KOPT-K1 (cell line): ENCODE results near the gene VWC2L.

Source experiments
- H3K27ac ChIP-seq: fragments of 200-600 bp; sonication (generic); 2 replicates; pipeline ENCODE4 v1.5.1; 2016; ENCODE audit warnings: antibody characterized with exemption, mild to moderate bottlenecking, low read depth, low read length; ENCODE audit not compliant: poor library complexity, severe bottlenecking
- H3K36me3 ChIP-seq: fragments of 200-600 bp; sonication (generic); 2 replicates; pipeline ENCODE4 v1.5.1; 2017; ENCODE audit warnings: antibody characterized with exemption, mild to moderate bottlenecking, low read length, moderate library complexity; ENCODE audit not compliant: insufficient read depth
- H3K9me3 ChIP-seq: fragments of 200-600 bp; sonication (generic); 2 replicates; pipeline ENCODE4 v1.5.1; 2017; ENCODE audit warnings: antibody characterized with exemption, low read length, mild to moderate bottlenecking; ENCODE audit not compliant: insufficient read depth, poor library complexity, severe bottlenecking

The VWC2L gene

DNA sequence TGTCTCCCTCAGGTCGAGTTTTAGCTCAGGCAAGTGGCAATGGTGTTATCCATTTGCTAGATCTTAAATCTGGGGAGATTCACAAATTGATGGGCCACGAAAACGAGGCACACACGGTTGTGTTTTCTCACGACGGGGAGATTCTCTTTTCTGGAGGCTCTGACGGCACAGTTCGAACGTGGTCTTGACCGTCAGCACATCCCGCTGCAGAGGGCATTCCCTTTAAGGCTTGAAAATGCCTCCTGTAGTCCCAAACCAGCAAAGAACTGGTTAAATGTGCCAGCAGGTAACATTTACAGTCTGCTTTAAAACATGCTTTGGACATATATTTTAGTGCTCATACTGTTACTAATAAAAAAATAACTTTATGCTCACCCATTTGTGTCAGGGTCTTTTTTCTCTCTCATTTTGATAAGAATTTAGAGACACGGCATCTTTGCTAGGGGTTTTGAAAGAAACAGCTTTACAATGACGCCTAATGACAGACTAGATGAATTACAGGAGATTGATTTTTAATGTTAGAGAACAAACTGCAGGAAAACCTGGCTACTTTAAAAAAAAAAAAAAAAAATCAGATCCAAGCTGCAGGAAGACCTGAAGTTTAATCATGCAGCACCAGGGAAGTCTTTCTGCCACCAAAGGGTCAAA is 602 bp upstream of the VWC2L start:
- H3K27ac ChIP-seq = no peak overlapping the region
- H3K9me3 ChIP-seq = no peaks in the 10 kb centered on the region
- no peaks in the 10 kb centered on the region for H3K36me3 ChIP-seq

DNA sequence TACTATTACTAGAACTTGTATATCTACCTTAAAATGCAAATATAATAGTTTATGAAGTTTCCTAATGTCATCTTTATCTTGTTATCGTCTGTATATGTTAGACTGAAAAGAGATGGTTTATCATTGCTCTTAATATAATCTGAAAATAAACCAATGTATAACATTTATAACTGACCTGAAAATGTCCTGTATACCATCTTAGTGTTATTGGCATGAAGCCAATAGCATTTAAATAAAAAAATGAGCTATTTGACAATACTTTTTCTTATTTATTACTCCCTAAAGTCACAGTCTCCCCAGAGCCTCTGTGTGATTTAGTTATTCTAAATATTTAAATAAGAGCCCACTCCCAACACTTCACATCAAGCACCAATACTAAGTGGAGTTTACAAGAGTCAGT is 1.8 kb downstream of the VWC2L start:
- Histone ChIP-seq H3K9me3 (no peaks in the 10 kb centered on the region), H3K36me3 (no peaks in the 10 kb centered on the region), H3K27ac (no peak overlapping the region)

DNA sequence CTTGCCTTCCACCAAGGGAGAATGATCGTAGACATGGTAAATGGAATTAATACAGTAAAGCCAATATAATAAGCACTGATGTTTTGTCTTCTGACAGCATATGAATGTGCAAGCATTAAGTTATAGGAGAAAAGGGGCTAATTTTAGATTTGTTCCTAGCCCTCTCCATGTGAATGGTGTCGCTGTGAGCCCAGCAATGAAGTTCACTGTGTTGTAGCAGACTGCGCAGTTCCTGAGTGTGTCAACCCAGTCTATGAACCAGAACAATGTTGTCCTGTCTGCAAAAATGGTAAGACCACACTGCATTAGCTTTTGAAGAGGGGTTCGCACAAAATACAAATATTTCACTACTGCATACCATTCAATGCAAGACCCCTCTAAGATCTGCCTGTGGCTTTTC is 25.6 kb downstream of the VWC2L start:
- Histone ChIP-seq H3K36me3 (no peaks in the 10 kb centered on the region), H3K9me3 (no peaks in the 10 kb centered on the region), H3K27ac (no peak overlapping the region)

DNA sequence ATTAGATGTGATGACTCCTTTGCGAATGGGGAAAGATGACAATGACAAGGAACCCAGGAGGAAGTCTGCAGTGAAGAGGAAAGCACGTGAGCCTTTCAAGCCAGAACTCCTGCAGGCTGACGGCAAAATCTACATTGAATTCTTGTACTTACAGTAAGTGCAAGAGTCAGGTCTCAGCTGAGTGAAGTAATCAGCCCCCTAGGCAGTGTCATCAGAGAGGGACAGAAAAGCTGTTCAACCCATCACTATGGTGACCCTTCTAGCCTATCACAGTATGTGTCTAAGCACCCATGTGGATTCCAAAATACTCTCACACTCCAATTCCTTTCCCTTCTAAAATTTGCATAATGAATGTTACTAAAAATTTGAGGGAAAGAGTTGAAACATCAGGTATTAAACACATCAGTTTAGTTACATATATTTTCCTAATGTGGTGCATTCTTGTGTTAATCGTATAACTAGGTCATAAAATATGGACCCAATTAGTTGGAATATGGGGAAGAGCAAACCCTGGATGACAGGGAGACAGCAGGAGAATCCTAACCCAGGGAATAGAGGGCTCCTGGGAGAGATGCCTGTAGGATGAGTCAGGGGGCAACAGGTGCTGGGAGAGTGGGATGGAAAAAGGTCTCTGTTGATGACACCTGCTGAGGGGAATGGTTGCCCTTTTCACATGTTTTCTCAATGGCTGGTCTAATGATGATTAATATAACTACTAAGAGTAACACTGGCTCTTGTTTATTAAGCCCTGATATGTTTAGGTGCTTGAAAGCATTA is 39.5 kb downstream of the VWC2L start:
- H3K27ac ChIP-seq = no peak overlapping the region
- no peaks in the 10 kb centered on the region for H3K36me3 ChIP-seq
- H3K9me3 ChIP-seq = no peaks in the 10 kb centered on the region

DNA sequence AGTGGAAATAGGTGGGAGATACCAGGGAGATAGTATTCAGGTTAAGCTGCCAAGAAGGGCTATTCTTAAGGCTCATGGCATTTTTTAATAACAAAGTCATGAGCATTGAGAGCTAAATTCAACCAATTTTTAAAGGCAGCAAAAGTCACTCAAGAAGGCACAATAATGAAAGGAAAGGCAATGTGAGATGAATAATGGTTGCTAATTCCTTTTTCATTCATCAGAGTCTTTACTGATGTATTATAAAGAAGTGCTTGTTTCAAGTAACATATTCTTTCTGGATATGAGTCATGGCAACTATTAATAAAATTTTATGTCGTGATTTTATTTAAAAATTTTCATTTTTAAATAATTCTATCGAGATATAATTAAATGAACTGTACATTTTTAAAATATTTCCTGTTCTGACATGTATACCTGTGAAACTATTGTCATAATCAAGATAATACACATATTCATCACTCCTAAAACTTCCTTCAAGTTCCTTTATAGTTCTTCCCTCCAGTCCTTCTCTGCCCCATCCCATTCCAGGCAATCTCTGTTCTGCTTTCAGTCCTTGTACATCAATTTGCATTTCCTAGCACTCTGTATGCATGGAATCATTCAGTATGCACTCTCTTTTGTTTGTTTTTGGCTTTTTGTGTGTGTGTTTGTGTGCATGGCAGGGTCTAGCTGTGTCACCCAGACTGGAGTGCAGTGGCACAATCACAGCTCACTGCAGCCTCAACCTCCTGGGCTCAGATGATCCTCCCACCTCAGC is 40.8 kb downstream of the VWC2L start:
- H3K27ac ChIP-seq = no peak overlapping the region
- H3K9me3 ChIP-seq = no peaks in the 10 kb centered on the region
- no peaks in the 10 kb centered on the region for H3K36me3 ChIP-seq

DNA sequence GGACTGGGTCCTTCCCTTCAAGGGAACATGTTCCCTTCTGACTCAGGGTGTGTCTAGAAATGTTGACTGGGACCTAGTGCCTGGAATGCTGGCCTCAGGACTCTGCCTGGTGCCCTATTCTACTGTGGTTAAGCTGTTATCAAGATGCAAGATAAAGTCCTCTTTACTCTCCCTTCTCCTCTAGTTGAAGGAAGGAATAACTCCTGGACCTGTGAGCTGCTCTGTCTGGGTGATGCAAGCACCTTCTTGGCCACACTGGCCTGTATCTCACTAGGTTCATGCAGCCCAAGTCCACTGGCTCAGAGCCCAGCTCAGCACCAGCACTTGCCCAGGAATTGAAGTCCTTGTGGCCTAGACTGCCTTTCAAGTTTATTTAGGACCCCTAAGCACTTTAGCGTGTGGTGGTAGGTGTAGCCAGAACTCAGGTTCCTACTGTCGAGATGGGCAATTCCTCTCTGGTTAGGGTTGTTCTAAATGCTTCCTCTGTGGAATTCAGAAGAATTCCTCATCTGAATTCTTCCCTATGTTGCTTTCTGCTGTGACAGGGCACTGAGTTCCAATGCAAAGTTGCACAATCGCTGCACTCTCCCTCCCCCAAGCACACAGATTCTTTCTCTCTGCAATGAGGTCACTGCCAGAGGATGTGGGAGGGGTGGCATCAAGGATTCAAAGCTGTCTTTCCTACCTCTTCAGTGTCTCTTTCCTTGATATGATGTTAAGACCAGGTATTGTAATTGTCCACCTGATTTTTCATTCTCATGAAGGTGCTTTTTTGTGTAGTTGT is 54.7 kb downstream of the VWC2L start:
- no peak overlapping the region for H3K27ac ChIP-seq
- H3K36me3 ChIP-seq = no peaks in the 10 kb centered on the region
- no peaks in the 10 kb centered on the region for H3K9me3 ChIP-seq

DNA sequence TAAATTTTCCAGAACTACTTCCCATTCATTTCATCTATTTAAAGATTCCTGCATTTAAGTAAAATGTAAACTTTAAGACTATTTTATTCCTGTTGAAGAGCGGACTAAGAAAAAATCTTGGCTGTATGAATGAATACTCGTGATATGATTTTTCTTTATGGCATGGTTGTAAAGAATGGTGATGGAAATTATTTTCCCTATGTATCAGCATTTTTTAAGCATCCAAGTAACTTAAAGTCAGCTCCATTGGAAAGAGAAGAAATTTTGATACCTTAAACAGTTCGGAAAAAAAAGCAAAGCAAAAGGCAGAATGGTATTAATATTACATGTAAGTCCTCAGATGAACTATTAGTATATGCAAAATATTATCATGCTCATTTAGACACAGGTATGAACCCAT is 58.9 kb downstream of the VWC2L start:
- H3K27ac ChIP-seq = no peak overlapping the region
- no peaks in the 10 kb centered on the region for H3K9me3 ChIP-seq
- H3K36me3 ChIP-seq = no peaks in the 10 kb centered on the region

DNA sequence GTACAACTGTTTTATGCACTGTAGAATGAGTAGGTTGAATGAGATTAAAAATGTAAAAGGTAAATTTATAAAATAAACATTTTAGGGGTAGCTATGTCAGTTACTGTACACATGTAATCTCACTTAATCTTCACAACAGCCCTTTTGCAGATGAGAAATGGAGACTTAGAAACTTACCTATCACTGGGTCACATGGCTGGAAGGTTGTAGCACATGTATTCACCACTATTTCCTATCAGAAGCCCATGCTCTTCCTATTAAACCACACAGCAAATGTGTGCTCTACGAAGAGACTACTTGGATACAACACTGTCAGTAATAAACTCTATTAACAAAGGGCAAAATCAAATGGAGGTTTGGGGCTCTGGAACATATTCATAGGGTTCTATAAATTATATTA is 60.5 kb downstream of the VWC2L start:
- Histone ChIP-seq H3K36me3 (no peaks in the 10 kb centered on the region), H3K27ac (no peak overlapping the region), H3K9me3 (no peaks in the 10 kb centered on the region)

DNA sequence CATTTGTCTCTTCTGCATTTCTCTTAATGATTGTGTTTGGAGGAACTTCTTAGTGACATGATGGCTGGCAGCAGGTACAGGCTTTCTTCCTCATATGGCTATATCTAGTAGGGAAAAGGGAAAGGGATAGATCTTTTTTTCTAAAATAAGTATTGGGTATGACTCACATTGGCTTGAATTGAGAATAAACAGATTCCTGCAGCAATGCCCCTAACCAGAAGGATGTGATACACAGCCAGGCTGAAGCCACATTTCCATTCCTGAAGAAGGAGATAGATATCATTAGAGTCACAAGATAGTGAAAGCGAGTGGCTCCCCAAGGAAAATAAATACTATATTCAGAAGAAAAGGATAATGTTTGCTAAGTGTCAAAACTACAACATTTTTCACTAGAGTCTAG is 61.1 kb downstream of the VWC2L start:
- Histone ChIP-seq H3K9me3 (no peaks in the 10 kb centered on the region), H3K36me3 (no peaks in the 10 kb centered on the region), H3K27ac (no peak overlapping the region)

DNA sequence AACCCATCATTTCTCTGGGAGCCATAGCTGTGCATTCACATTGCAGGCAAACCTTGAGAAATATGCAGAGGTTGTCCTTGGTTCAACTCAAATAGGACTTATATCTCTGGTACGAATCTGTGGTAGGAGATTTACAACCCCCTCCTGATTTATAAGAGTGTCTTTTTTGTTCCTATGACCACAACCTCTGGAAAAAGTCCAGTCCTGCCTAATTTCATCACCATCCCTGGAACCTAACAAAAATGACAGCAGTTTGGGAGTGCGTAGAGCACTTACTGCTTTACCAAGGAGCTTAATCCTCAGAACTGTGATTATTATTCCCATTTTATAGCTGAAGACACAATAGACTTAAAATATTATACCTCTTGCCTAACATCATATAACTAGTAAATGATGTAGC is 66.5 kb downstream of the VWC2L start:
- Histone ChIP-seq H3K27ac (no peak overlapping the region), H3K9me3 (no peaks in the 10 kb centered on the region), H3K36me3 (no peaks in the 10 kb centered on the region)

DNA sequence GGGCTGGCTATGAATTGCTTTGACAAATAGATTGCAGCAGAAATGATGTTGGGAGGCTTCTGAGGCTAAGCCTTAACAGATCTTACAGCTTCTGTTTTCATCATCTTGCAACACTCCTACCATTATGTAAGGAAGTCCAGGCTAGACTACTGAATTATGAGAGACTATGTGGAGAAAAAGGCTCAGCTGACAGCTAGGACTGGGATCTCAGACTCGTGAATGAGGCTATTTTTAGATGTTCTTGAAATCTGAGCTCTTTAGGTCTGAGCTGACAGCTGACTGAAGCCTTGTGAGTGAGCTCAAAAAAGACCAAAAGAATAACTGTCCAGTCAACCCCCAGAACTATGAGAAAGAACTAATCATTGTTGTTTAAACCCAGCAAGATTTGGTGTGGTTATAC is 70.3 kb downstream of the VWC2L start:
- Histone ChIP-seq H3K27ac (no peak overlapping the region), H3K36me3 (no peaks in the 10 kb centered on the region), H3K9me3 (no peaks in the 10 kb centered on the region)

DNA sequence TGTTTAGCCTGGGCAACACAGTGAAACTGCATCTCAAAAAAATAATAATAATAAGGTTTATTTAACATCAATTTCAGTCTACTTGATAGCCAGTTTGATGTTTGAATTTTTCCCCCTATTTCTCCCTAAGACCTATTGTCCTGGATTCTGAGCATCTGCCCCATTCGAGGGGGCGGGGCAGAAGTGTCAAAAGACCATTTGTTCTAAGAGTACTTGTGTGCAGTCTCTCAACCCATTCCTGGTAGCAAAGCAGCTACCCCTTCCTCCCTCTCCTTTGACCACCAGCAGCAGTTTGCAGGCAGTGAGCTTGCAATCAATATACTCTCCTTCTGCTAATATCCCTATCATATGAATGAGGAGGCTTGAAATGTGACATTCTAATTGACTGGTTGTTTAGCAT is 71.9 kb downstream of the VWC2L start:
- no peak overlapping the region for H3K27ac ChIP-seq
- no peaks in the 10 kb centered on the region for H3K9me3 ChIP-seq
- H3K36me3 ChIP-seq = no peaks in the 10 kb centered on the region

DNA sequence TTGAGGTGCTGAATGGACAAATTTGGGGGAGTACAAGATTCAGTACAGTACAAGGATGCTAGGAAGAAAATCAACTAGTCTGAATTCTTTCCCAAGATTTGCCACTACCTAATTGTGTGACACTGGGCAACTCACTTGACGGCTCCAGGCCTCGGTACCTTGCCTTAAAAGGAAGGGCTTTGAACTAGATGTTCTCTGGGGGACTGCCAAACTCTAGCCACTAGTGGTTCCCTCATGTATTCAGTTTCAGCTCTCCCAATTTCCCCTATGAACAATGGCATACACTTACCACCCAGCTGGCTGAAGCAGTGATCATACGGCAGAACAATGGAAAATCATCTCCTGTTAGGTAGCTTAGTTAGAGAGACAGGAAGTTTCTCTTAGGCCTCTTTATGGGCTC is 73.4 kb downstream of the VWC2L start:
- Histone ChIP-seq H3K36me3 (no peaks in the 10 kb centered on the region), H3K9me3 (no peaks in the 10 kb centered on the region)

DNA sequence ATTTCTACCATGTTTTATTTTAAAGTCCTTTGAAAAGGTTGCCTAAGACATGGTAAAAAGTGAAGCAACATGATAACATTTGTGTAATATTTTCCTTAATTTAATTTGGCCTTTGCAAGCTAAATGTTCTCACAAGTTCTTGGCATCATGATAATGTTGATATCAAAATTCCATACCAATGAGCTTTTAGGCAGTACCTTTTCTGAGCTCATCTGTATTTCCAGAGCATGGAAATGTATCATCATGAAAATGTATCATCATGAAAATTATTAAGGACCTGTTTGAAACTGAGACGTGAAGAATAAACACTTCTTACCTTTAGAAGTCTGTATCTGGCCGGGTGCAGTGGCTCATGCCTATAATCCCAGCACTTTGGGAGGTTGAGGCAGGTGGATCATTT is 73.8 kb downstream of the VWC2L start:
- no peaks in the 10 kb centered on the region for H3K36me3 ChIP-seq
- no peaks in the 10 kb centered on the region for H3K9me3 ChIP-seq
- H3K27ac ChIP-seq = no peak overlapping the region

More for the DNA sequence above, 73.4 kb downstream of the VWC2L start:
- no peak overlapping the region for H3K27ac ChIP-seq

DNA sequence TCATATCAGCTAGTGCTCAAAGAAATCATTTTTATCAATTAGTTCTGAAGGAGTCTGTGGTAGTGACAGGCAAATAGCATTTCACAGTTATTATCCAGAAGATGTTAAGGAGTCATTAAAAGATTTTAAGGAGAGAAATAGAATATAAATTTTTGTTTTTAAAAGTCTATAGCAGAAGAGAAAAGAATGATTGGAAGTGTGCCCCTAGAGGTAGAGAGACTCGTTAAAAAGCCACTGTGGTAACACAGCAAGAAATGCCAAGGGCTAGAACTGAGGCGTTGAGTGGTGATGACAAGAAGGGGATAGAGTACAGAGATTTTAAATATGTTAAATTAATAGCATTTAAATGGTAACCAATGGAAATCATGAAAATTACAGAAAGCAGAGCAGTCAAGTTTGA is 78.3 kb downstream of the VWC2L start:
- H3K36me3 ChIP-seq = no peaks in the 10 kb centered on the region
- no peaks in the 10 kb centered on the region for H3K9me3 ChIP-seq
- H3K27ac ChIP-seq = no peak overlapping the region
